Tongue (tissue), 2 donors: ENCODE measurements around the gene SELENOT. TPM values are rescaled to one million over a fixed set of nuclear protein-coding genes. Genes with fewer than 3 reads are reported as not detected.
"Not testable (repeated sequence)": the region's sequence is repeated elsewhere in the genome, so short reads cannot be mapped to it uniquely, and the experiment has no call there.

Experiments used
- DNase-seq: peaks from one replicate; pipeline ENCODE4 v3.0.0-alpha.2; 2015
- total RNA-seq: library from RNA; depleted of rRNA; stranded (reverse); fragments of >200 nt; gene quantifications from one replicate; pipeline ENCODE4 v1.2.3, GENCODE V29; 2014

SELENOT gene, protein sequence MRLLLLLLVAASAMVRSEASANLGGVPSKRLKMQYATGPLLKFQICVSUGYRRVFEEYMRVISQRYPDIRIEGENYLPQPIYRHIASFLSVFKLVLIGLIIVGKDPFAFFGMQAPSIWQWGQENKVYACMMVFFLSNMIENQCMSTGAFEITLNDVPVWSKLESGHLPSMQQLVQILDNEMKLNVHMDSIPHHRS
- total RNA-seq: 43.9 TPM

DNA sequence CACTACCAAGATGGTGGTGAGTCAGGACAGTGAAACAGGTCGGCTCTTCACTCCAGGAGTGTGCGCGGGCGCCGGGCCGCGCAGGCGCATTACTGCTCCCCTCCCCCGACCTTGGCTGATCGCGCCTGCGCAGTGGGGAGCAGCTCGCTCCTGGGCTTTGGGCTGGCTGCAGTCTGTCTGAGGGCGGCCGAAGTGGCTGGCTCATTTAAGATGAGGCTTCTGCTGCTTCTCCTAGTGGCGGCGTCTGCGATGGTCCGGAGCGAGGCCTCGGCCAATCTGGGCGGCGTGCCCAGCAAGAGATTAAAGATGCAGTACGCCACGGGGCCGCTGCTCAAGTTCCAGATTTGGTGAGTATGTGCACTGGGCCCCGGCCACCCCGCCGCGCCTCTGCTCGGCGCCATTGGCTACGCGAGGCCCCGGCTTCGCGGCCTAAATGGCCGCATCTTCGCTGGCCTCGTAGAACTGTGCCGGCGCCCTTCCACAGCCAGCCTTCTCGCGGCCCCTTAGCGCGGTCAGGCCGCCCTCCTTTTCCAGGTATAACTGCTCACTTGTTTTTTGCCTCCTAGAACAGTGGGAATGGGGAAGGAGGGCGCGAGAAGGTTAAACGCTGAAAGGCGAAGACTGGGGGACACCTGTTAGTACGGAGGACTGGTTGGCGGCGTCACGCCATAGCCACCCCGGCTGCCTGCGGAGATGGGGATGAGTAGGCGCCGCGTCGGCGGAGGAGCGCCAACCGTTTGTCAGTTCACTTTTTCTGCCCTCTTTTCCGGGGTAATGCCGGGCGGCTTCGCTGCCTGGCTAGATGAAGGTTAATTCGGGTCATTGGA lies at the start of gene SELENOT:
TSS of gene SELENOT (plus strand) at position 169 of the 827 bp plus-strand sequence. CDS start at position 211, 42 bp downstream.
- peak; percentile 99 for DNase-seq

DNA sequence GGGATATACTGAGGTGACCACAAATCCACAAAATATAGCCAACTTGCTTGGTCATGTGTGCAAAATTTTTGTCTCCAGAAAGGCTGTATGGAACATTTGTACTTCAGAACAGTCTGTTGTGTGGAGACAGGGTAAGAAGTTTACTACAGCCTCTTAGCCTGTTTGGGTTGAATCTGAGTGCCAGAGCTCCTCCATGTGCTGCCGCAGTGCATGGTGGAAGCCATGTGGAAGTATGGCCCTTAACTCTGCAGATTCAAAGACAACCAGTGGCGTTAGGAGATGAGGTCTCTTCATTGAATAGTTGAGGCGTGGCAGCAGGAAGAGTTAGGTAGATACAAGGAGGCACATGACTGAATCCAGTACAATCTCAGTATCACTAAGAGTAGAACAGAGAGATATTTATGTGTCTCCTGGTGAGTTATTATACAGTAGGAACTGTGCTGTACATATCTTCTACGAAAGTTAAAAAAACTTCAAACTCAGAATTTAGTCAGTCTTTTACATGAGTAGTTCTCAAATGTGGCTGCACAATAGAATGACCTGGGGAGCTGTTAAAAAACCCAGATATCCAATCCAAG lies 47.2 kb upstream of the SELENOT start:
- DNase-seq: no peak

DNA sequence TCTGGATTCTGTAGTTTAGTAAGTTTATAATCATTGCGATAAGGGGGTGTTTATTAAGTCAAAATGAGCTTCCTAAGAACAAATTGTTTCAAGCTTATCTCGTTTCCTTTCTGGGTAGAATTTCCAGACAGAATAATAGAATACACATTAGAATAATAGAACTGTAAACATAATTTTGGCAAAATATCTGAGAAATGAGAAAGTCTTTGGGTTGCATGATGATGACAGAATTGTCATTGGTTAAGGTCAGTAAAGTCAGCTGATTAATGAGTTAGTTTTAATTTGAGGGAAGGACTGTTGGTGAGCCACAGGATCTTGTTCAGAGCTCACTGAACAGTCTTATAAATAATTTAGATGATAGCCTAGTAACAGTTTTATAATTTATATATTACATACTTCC lies 46.3 kb upstream of the SELENOT start:
- no peak for DNase-seq

DNA sequence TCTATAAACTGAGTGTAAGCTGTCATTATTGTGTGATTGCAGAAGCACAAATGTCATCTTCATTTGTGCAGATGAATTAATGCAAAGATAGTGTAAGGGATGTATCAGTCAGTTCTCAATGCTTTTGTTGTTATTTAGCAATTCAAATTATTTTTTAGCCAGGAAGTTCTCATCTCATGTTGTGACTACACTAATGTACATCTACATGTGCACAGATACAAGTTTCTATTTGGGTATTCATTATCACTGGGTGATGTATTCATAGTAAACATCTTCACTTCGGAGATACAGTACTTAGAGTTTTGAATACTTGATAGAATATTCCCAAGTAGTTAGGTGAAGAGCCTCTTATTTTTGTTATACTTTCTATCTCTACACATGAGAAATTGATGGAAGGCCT lies 45.4 kb upstream of the SELENOT start:
- no peak for DNase-seq

DNA sequence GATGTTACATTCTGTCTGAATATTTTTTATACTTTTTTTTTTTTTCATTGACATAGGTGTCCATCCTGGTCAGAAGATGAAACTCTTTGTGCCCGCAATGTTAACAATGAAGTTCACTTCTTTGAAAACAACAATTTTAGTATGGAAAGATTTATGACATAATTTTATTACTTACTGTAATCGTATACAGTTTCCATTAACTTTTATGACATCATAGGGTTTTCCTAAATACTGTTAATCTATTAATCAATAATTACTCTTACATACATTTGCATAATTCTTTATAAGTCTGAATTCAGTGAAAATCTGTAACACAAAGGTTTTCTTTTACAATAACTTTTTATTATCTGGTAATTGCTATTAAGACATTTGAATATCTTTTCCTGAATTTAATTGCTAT lies 38.9 kb upstream of the SELENOT start:
- no peak for DNase-seq

DNA sequence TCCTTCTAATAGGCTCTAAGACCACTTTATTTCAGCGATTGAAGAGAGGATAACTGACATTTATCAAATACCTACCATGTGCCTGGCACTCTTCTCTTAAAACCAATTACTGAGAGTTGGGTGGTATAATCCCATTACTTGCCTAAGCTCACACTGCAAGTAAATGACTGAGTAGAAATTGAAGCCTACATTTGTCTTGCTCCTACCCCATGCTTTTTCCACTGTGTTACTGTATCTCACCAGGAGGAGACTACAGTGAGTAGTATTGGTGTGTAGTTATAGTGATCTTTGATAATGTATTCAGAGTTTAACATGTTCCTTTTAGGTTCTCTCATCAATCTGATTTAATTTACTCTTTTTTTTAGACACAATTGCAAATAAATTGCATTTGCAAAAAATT lies 35.8 kb upstream of the SELENOT start:
- DNase-seq: no peak

DNA sequence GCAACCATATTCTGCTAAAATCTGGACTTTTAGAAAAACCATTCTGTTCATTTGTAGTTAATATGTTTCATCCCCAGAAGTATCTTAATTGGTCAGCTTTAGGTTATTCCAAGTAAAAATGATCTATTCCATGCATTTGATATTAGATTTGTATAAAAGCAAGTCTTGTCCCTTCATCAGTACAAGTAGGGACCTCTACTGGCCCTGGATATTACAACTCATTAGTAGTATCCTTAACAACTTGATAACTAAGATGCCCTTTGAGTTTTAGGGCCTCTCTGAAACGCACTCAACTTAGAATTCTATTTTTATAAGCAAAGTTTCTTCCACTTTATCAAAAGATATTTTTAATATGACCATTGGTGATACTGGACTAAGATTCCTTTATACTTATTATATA lies 25.3 kb upstream of the SELENOT start:
- no peak for DNase-seq

DNA sequence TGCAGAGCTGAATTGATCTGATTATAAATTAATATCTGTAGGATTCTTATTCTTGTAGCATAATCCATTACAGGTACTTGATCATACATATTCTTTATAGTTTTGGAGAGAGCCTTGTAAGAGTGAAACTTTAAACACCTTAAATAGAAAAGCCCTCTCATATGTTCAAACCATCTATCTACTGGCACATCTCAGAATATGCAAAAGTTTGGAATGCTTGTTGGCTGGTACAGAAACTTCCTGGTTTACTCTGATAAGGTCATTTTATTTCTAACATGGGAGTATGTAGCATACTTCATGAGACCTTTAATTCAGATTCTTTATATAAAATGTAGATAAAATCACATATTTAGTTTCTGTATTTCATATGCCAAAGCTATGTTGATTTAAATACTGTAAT lies 21.9 kb upstream of the SELENOT start:
- no peak for DNase-seq

DNA sequence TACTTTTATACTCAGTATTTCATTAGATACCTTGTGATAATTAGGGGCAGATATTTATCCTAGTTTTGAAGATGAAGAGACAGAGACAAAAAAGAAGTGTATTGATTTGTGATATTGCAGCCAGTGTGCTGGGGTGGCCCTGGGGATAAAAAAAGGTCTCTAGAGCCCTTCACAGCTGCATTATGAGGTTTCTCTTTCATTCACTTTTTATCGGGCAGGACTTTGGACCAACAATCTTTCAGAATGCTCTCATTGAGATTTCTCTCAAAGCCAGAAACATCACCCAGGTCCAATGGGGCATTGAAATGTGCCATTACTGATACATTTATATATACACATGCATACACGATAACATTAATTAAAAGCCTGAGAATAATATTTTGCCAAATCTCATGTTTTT lies 20.5 kb upstream of the SELENOT start:
- DNase-seq: no peak

DNA sequence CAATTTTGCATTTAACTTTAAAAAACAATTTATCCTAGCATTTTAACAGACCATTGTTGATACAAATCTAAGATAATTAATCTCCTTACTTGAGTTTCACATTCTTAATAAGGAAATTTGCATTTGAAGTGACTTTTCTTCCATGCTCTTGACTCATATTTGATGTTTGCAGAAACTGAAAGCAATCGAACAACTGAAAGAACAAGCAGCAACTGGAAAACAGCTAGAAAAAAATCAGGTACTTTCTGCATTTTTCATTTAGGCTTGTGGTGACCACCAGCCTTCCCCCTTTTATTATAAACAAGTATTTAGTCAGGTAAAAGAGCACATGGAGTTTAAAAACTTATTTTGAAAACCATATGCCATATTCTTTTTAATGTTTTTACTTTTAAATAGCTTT lies 20.1 kb upstream of the SELENOT start:
- no peak for DNase-seq

DNA sequence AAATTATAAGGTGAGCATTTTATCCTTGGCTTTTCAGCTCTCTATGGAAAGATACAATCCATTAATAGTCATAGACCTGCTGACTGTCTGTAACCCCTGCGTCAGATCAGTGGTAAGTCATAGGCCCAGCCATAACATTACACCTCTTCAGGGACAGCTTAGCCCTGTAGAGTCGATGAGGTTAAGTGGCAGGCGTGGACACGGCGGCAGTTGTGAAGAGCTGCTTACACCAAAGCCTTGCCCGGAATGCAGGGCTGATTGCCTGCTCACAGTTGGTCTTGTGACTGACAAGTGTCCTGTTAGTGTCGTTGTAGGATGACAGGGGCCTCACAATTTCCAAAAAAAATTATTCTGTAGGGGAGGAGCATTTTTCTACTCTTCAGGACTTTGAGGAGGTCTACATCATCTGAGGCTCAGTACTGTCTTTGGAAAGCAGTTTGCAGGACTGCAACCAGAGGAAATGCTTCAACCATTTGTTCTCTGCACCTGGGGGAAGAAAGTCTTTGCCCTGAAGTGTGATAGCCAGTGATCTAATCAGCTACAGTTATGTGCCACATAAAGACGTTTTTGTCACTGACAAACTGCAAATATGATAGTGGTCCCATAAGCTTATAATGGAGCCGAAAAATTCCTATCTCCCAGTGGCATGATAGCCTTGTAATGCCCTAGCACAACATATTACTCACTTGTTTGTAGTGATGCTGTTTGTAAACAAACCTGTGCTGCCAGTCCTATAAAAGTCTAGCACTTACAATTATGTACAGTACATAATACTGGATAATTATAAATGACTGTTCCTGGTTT lies 14.9 kb upstream of the SELENOT start:
- peak; percentile 34 for DNase-seq

DNA sequence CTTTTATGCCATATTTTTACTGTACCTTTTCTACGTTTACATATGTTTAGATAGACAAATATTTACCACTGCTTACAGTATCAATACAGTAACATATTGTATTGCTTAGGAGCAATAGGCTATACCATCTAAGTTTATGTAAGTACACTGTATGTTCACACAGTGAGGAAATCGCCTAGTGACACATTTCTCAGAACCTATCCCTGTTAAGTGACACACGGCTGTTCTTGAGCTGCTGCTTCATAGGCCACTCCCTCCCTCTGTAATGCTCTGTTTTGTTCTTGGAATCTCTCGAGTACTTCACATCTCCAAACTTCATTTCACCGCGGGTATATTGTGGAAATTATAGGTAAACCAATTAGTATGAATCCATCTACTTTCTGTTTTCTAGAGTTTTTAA lies 13.4 kb upstream of the SELENOT start:
- no peak for DNase-seq

DNA sequence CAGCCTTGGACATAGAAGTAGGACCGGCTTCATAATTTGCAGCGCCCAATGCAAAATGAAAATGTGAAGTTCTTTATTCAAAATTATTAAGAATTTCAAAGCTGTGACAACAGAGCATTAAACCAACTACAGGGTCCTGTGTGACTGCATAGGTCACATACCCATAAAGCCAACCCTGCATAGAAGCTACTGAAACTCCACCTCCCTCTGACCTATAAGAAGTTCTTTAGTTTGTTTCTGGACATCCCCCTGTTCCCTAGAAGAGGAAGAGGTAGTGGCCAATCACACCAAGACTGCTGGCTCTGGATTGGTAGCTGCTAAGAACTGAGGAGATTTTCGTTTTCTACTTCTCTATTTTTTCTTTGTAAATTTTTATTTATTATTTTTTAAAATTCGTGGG lies 9.0 kb upstream of the SELENOT start:
- DNase-seq: no peak

DNA sequence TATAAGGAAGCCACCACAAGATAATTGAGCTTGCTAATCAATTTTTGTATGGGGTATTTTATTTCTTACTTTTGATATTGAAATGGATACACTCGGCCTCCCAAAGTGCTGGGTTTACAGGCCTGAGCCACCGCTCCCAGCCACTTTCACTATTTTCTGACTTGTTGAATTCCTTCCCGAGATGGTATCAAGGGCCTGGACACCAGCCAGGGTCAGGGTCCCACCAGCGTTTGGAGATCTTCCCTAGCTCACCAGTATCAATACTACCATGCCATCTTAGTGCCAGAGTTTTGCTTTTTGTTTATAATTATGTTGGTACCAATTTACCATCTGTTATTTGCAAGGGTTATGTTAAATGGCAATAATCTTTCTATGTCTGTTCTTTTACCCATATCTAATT lies 5.5 kb upstream of the SELENOT start:
- DNase-seq: no peak

DNA sequence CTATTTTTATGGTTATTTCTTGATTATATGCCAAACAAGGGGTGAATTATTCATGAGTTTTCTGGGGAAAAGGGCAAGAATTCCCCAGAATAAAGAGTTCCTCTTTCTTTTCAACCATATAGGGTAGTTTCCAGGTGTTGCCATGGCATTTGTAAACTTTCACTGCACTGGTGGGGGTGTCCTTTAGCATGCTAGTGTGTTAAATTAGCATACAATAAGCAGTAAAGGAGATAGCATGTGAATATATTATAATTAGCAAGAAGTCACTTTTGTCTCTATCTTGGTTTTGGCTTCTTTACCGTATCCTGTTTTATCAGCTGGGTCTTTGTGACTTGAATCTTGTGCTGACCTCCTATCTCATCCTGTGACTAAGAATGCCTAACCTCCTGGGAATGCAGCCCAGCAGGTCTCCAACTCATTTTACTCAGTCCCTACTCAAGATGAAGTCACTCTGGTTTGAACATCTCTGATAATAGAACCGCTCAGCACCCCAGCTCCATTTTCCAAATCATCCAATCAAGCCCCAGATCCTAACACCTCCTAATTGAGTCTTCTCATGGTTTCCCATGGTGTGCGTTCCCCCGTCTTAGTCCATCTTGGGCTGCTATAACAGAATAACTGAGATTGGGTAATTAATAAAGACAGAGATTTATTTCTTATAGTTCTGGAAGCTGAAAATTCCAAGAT lies 3.4 kb upstream of the SELENOT start:
- no peak for DNase-seq

DNA sequence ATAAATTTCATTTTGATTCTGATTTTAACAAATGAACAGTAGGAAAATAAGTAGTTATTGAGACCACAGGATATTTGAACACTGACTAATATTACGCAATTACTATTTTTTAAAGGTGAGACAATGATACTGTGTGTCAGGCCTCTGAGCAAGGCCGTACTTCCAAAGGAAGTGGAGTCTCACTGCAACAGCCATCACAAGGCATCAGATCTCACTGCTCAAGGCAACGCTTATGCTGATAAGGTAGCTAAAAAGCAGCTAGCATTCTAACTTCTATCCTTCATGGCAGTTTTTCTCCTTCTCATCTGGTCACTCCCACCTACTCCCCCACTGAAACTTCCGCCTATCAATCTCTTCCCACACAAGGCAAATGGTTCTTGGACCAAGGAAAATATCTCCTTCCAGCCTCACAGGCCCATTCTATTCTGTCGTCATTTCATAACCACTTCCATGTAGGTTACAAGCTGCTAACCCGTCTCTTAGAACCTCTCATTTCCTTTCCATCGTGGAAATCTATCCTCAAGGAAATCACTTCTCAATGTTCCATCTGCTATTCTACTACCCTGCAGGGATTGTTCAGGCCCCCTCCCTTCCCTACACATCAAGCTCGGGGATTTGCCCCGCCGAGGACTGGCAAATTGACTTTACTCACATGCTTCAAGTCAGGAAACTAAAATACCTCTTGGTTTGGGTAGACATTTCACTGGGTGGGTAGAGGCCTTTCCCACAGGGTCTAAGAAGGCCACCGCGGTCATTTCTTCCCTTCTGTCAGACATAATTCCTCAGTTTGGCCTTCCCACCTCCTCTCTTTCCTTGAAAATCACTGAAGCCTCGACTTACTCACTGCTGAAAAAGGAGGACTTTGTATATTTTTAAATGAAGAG lies 2.2 kb upstream of the SELENOT start:
- not testable (repeated sequence) for DNase-seq

DNA sequence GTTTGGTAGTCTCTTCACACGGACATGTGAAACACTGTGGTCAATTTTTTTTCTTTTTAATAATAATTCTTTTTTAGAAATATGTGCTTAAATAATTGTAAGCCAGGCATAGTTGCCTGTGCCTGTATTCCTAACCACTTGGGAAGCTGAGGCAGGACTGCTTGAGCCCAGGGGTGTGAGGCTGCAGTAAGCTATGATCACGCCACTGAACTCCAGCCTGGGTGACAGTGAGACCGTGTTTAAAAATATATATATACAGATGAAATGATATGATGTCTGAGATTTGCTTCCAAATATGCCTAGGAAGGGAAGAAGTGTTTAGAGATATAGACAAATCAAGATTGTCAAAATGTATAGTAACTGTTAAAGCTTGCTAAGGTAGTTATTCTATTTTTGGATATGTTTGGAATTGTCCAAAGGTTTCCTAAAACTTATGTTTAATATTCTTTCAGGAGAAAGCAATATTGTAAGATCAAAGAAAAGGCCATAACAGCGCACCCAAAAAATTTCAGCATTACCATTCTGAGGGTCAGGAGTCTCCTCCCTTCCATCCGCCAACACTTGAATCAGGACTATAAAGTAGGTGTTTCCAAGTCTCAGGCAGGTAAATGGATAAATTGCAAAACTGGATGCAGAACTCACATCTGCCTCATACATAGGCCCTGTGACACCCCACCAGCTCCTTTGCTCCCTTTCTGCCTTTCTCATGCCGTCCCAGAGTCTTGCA lies 532 bp upstream of the SELENOT start:
- DNase-seq: no peak

DNA sequence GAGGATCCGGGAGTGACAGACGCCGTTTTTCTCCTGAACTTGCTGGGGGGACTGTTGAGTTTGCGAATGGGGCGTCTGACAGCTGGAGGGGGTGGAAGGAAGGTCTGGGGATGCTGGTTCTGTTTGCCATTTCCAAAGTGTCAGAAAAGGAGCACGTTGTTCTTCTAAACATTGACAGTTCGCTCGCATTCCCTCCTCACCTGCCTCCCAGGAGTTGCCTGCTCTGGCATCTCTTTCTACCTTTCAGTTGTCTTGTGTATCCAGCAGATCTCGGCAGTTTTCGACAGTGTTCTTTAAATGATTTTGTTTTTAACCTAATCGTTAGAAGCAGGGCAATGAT lies 829 bp downstream of the SELENOT start:
- DNase-seq: no peak

DNA sequence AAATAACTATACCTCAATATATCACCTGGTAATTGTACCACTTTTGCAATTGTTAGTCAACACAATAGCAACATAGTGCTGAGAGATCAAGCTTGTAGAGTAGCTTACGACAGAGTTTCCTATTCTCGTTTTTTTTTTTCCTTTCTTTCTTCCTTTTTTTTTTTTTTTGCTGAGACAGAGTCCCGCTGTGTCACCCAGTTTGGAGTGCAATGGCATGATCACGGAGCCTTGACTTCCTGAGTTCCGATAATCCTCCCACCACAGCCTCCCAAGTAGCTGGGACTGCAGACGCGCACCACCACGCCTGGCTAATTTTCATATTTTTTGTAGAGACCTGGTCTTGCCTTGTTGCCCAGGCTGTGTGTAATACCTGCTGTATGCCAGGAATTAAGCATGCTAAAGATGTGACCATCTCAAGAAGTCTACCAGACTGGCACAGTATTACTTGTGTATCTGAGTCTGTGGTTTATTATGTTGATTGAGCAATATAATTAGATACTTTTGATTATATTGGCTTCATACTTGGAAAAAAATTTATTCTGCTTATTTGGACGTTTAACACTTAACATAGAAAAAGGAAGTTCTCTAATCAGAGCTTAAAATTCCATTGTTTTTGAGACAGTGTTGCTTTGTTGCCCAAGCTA lies 3.0 kb downstream of the SELENOT start:
- DNase-seq: no peak
